Measurements from ENCODE around the gene SUPT20HL2. TPM values are rescaled to one million over a fixed set of nuclear protein-coding genes. Genes with fewer than 3 reads are reported as not detected.
"Not testable (repeated sequence)": the region's sequence is repeated elsewhere in the genome, so short reads cannot be mapped to it uniquely, and the experiment has no call there.

The SUPT20HL2 gene
- total RNA-seq, 2 experiments from 2014 or later: not detected

GRCh38 chrX:24316111-24316510, 2.2 kb upstream of the SUPT20HL2 start:
- no peak for ATAC-seq (ENCODE audit: poor library complexity)
- no peak overlapping the region for H3K27ac Mint-ChIP-seq

GRCh38 chrX:24312249-24312607, 1.6 kb downstream of the SUPT20HL2 start:
- H3K9me3 ChIP-seq (ENCODE audit: control insufficient read depth in 1 of 2, insufficient read depth in 1 of 2, low read length in 2 of 2); H3K4me3 ChIP-seq (ENCODE audit: low read length); H3K9me3 Mint-ChIP-seq; DNase-seq; CTCF ChIA-PET; H3K27ac Mint-ChIP-seq; H3K4me3 Mint-ChIP-seq; H3K4me1 Mint-ChIP-seq (ENCODE audit: low read depth); ATAC-seq (ENCODE audit: poor library complexity); H3K27me3 ChIP-seq (ENCODE audit: control insufficient read depth in 1 of 2, insufficient read depth in 2 of 2, low read length in 2 of 2); H3K27ac ChIP-seq (ENCODE audit: low read depth in 1 of 2, low read length in 2 of 2); POLR2A ChIA-PET; H3K4me1 ChIP-seq (ENCODE audit: insufficient read depth, low read length); H3K36me3 Mint-ChIP-seq (ENCODE audit: low read depth); H3K27me3 Mint-ChIP-seq; H3K36me3 ChIP-seq (ENCODE audit: insufficient read depth, low read length); intact Hi-C loops (cut with DNase I, micrococcal nuclease): not testable (repeated sequence)

More at GRCh38 chrX:24316111-24316510, 2.2 kb upstream of the SUPT20HL2 start:
- H3K36me3 ChIP-seq (ENCODE audit: insufficient read depth, low read length): no peaks in the 10 kb centered on the region
- no peaks in the 10 kb centered on the region for H3K9me3 Mint-ChIP-seq
- no peak overlapping the region for H3K27ac ChIP-seq (ENCODE audit: low read depth in 1 of 2, low read length in 2 of 2)
- TF ChIP-seq CTCF (IDR thresholded peaks at IDR 0.05): no peak
- no peaks in the 10 kb centered on the region for H3K4me1 Mint-ChIP-seq (ENCODE audit: low read depth)
- H3K4me3 ChIP-seq (ENCODE audit: low read length): no peak overlapping the region
- no peaks in the 10 kb centered on the region for H3K4me1 ChIP-seq (ENCODE audit: insufficient read depth, low read length)
- ChIA-PET CTCF (interaction anchor here (0.7 kb wide), 1 partner anchor 11 kb away, joined by 3 read pairs; no protein-coding TSS in a partner anchor), POLR2A (no interaction called here)
- intact Hi-C loops (cut with DNase I, micrococcal nuclease): no loop called here
- H3K27me3 ChIP-seq (ENCODE audit: control insufficient read depth in 1 of 2, insufficient read depth in 2 of 2, low read length in 2 of 2): no peaks in the 10 kb centered on the region
- H3K4me3 Mint-ChIP-seq: no peak overlapping the region
- H3K27me3 Mint-ChIP-seq: no peaks in the 10 kb centered on the region
- no peaks in the 10 kb centered on the region for H3K36me3 Mint-ChIP-seq (ENCODE audit: low read depth)
- DNase-seq: no peak
- no peaks in the 10 kb centered on the region for H3K9me3 ChIP-seq (ENCODE audit: control insufficient read depth in 1 of 2, insufficient read depth in 1 of 2, low read length in 2 of 2)

GRCh38 chrX:24311507-24312248, 2.2 kb downstream of the SUPT20HL2 start:
- H3K4me1 ChIP-seq (ENCODE audit: insufficient read depth, low read length); H3K27me3 ChIP-seq (ENCODE audit: control insufficient read depth in 1 of 2, insufficient read depth in 2 of 2, low read length in 2 of 2); POLR2A ChIA-PET; H3K36me3 ChIP-seq (ENCODE audit: insufficient read depth, low read length); H3K4me3 ChIP-seq (ENCODE audit: low read length); H3K27me3 Mint-ChIP-seq; H3K36me3 Mint-ChIP-seq (ENCODE audit: low read depth); intact Hi-C loops (cut with DNase I, micrococcal nuclease); H3K27ac Mint-ChIP-seq; CTCF ChIA-PET; DNase-seq; ATAC-seq (ENCODE audit: poor library complexity); H3K4me1 Mint-ChIP-seq (ENCODE audit: low read depth); H3K9me3 Mint-ChIP-seq; H3K27ac ChIP-seq (ENCODE audit: low read depth in 1 of 2, low read length in 2 of 2); H3K9me3 ChIP-seq (ENCODE audit: control insufficient read depth in 1 of 2, insufficient read depth in 1 of 2, low read length in 2 of 2); H3K4me3 Mint-ChIP-seq: not testable (repeated sequence)

- intact Hi-C loops (cut with DNase I, micrococcal nuclease); H3K4me1 ChIP-seq (ENCODE audit: insufficient read depth, low read length); H3K27ac Mint-ChIP-seq; H3K36me3 ChIP-seq (ENCODE audit: insufficient read depth, low read length); DNase-seq; H3K36me3 Mint-ChIP-seq (ENCODE audit: low read depth); H3K27me3 Mint-ChIP-seq; CTCF ChIA-PET; H3K4me1 Mint-ChIP-seq (ENCODE audit: low read depth); H3K9me3 Mint-ChIP-seq; ATAC-seq (ENCODE audit: poor library complexity); H3K9me3 ChIP-seq (ENCODE audit: control insufficient read depth in 1 of 2, insufficient read depth in 1 of 2, low read length in 2 of 2); POLR2A ChIA-PET; H3K4me3 ChIP-seq (ENCODE audit: low read length); H3K27ac ChIP-seq (ENCODE audit: low read depth in 1 of 2, low read length in 2 of 2); H3K4me3 Mint-ChIP-seq; H3K27me3 ChIP-seq (ENCODE audit: control insufficient read depth in 1 of 2, insufficient read depth in 2 of 2, low read length in 2 of 2): not testable (repeated sequence)
These were observed 3.0 kb downstream of the SUPT20HL2 start for GRCh38 chrX:24310916-24311315.

GRCh38 chrX:24309580-24310374, 4.1 kb downstream of the SUPT20HL2 start:
- H3K36me3 Mint-ChIP-seq (ENCODE audit: low read depth); ATAC-seq (ENCODE audit: poor library complexity); intact Hi-C loops (cut with DNase I, micrococcal nuclease); H3K4me3 Mint-ChIP-seq; H3K36me3 ChIP-seq (ENCODE audit: insufficient read depth, low read length); H3K9me3 ChIP-seq (ENCODE audit: control insufficient read depth in 1 of 2, insufficient read depth in 1 of 2, low read length in 2 of 2); H3K4me3 ChIP-seq (ENCODE audit: low read length); DNase-seq; H3K4me1 Mint-ChIP-seq (ENCODE audit: low read depth); H3K27me3 ChIP-seq (ENCODE audit: control insufficient read depth in 1 of 2, insufficient read depth in 2 of 2, low read length in 2 of 2); POLR2A ChIA-PET; H3K27me3 Mint-ChIP-seq; H3K27ac Mint-ChIP-seq; CTCF ChIA-PET; H3K4me1 ChIP-seq (ENCODE audit: insufficient read depth, low read length); H3K27ac ChIP-seq (ENCODE audit: low read depth in 1 of 2, low read length in 2 of 2); H3K9me3 Mint-ChIP-seq: not testable (repeated sequence)

- ATAC-seq (ENCODE audit: poor library complexity); H3K36me3 ChIP-seq (ENCODE audit: insufficient read depth, low read length); H3K4me1 Mint-ChIP-seq (ENCODE audit: low read depth); intact Hi-C loops (cut with DNase I, micrococcal nuclease); H3K4me3 ChIP-seq (ENCODE audit: low read length); H3K27ac ChIP-seq (ENCODE audit: low read depth in 1 of 2, low read length in 2 of 2); CTCF ChIA-PET; H3K27me3 ChIP-seq (ENCODE audit: control insufficient read depth in 1 of 2, insufficient read depth in 2 of 2, low read length in 2 of 2); H3K4me3 Mint-ChIP-seq; H3K27ac Mint-ChIP-seq; H3K36me3 Mint-ChIP-seq (ENCODE audit: low read depth); H3K4me1 ChIP-seq (ENCODE audit: insufficient read depth, low read length); H3K9me3 Mint-ChIP-seq; POLR2A ChIA-PET; H3K27me3 Mint-ChIP-seq; DNase-seq; H3K9me3 ChIP-seq (ENCODE audit: control insufficient read depth in 1 of 2, insufficient read depth in 1 of 2, low read length in 2 of 2): not testable (repeated sequence)
These were observed 5.1 kb downstream of the SUPT20HL2 start for GRCh38 chrX:24308803-24309202.

Measured in CD4-positive, alpha-beta T cell (primary cell).